Suprapubic skin (tissue), 4 donors: ENCODE data around the gene SPAG6. TPM values are rescaled to one million over a fixed set of nuclear protein-coding genes. Genes with fewer than 3 reads are reported as not detected.

ENCODE experiments used
- DNase-seq, 2 donors: peaks; one replicate each; pipeline ENCODE4 v3.0.0-alpha.2; 2019; ENCODE audit warnings: low spot score in 2 of 2
- H3K27ac ChIP-seq: fragments of 200-600 bp; sonication (generic); one replicate; pipeline ENCODE4 v1.5.1; 2019
- H3K27me3 ChIP-seq: fragments of 200-600 bp; sonication (generic); one replicate; pipeline ENCODE4 v1.5.1; 2019
- H3K36me3 ChIP-seq: fragments of 200-600 bp; sonication (generic); one replicate; pipeline ENCODE4 v1.5.1; 2019
- H3K4me1 ChIP-seq: fragments of 200-600 bp; sonication (generic); one replicate; pipeline ENCODE4 v1.5.1; 2019
- H3K4me3 ChIP-seq: fragments of 200-600 bp; sonication (generic); one replicate; pipeline ENCODE4 v1.5.1; 2019; ENCODE audit warnings: mild to moderate bottlenecking
- H3K9me3 ChIP-seq: fragments of 200-600 bp; sonication (generic); one replicate; pipeline ENCODE4 v1.5.1; 2019
- EP300 ChIP-seq: sonication (generic); formaldehyde crosslinking; IDR thresholded peaks from one replicate; pipeline ENCODE4 v1.6.1; 2017; ENCODE audit warnings: antibody characterized with exemption
- POLR2A ChIP-seq, 2 donors: fragments of 450-650 bp; IDR thresholded peaks; one replicate each; pipeline ENCODE4 v1.6.1; 2017; ENCODE audit warnings: antibody characterized with exemption in 2 of 2, mild to moderate bottlenecking in 2 of 2, moderate library complexity in 2 of 2
- POLR2AphosphoS5 ChIP-seq, 3 donors: sonication (generic); formaldehyde crosslinking; IDR thresholded peaks; one replicate each; pipeline ENCODE4 v1.6.1; 2017; ENCODE audit warnings: antibody characterized with exemption in 3 of 3
- WGBS: methylation state at CpG from one replicate; pipeline ENCODE4 v1.1.5; 2018; 5-methylcytosine and 5-hydroxymethylcytosine counted together
- total RNA-seq, 4 donors: library from RNA; depleted of rRNA; stranded (reverse); fragments of >200 nt; gene quantifications; one replicate each; pipeline ENCODE4 v1.1.0, GENCODE V29; 2016
- TF ChIP-seq, protein P1 (sequence below), 2 donors: fragments of 200-600 bp in 1 of 2; fragments of 450-650 bp in 1 of 2; sonication (generic) in 1 of 2; IDR thresholded peaks; one replicate each; pipeline ENCODE4 v1.5.1; 2016 to 2019; ENCODE audit warnings: antibody characterized with exemption in 2 of 2, mild to moderate bottlenecking in 1 of 2, moderate library complexity in 1 of 2

The SPAG6 gene
- total RNA-seq, 4 donors from 2014 or later = 0.34 to 1.1 (median 0.72) TPM; not detected in 1

DNA sequence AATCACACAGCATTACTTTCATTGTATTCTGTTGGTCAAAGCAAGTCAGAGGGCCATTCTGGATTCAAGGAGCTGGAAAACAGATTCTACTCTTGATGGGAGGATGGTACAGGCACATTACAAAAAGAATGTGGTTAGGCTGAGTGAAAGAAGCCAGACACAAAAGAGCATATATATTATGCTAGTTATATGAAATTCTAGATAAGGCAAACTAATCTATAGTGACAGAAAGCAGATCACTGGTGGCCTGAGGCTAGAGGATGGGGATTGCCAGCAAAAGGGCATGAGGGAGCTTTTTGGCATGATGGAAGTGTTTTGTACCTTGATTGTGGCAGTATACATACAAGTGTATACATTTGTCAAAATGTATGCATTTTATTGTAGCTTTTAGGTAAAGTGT lies 96.8 kb downstream of the SPAG6 start:
- Histone ChIP-seq H3K27ac (no peak overlapping the region), H3K27me3 (peaks cover 4% of the 10 kb centered on the region), H3K4me3 (no peak overlapping the region), H3K9me3 (no peaks in the 10 kb centered on the region), H3K36me3 (no peaks in the 10 kb centered on the region), H3K4me1 (peaks cover 12% of the 10 kb centered on the region)
- TF ChIP-seq, protein P1, sequence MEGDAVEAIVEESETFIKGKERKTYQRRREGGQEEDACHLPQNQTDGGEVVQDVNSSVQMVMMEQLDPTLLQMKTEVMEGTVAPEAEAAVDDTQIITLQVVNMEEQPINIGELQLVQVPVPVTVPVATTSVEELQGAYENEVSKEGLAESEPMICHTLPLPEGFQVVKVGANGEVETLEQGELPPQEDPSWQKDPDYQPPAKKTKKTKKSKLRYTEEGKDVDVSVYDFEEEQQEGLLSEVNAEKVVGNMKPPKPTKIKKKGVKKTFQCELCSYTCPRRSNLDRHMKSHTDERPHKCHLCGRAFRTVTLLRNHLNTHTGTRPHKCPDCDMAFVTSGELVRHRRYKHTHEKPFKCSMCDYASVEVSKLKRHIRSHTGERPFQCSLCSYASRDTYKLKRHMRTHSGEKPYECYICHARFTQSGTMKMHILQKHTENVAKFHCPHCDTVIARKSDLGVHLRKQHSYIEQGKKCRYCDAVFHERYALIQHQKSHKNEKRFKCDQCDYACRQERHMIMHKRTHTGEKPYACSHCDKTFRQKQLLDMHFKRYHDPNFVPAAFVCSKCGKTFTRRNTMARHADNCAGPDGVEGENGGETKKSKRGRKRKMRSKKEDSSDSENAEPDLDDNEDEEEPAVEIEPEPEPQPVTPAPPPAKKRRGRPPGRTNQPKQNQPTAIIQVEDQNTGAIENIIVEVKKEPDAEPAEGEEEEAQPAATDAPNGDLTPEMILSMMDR (IDR thresholded peaks at IDR 0.05) = no peak
- TF ChIP-seq EP300 (no peak), POLR2AphosphoS5 (IDR thresholded peaks at IDR 0.05) (no peak)
- DNase-seq = no peak

DNA sequence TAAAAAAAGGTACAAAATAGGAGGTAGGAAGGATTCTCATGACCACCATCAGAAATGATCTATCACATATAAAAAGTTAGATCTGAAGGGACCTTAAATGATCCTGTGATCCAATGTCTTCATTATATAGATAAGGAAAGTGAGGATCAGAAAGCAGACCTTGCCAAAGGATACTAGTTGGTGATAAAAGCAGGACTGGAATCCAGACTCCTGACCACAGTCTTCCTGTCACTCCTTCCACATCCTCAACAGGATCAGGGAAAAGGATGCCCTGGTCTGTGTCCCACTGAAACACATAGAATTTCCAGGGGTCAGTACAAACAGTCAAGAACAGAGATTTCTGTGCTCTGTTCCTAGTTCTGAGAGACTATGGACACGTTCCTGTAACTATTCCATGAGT lies 97.2 kb downstream of the SPAG6 start:
- Histone ChIP-seq H3K27ac (no peak overlapping the region), H3K27me3 (peaks cover 4% of the 10 kb centered on the region), H3K4me3 (no peak overlapping the region), H3K36me3 (no peaks in the 10 kb centered on the region), H3K4me1 (peaks cover 12% of the 10 kb centered on the region), H3K9me3 (no peaks in the 10 kb centered on the region)
- no peak for DNase-seq
- WGBS = 63% methylated on average over 1 of the region's 1 CpG
- TF ChIP-seq POLR2A (IDR thresholded peaks at IDR 0.05) = no peak
- TF ChIP-seq, protein P1 (IDR thresholded peaks at IDR 0.05) = no peak

DNA sequence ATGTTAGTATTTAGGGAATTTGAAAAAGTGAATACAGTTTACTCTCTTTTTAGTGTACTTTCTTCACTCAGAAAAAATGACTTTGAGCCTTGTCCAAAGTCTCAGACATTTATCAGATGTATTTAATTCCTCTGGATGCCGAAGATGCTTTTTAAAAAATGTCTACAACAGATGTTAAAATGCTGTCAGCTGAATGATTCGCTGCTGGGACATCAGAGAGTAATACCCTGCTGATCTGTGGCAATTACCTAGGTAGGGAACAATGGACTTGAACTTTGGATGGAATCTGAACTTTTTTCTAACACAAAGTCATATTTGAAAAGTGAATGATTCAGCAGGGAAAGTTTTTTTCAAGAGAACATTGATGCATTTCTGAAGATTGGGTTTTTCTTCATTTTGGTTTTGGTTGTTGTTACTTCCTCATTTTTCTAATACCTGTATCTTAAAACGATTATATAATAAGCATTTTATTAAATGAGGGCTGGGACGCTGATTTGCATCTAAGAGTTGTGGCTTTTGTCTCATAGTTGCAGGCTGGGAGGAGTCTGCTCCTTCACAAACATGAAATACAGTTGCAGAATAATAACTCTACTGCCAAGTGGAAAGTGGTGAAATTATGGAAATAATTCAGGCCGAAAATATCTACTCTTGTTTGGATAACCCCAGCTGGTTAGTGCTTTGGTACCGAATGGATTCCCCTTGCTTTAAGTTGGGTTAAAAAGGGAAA lies 98.0 kb downstream of the SPAG6 start:
- DNase-seq = no peak
- Histone ChIP-seq H3K36me3 (no peaks in the 10 kb centered on the region), H3K4me3 (no peak overlapping the region), H3K27me3 (peaks cover 4% of the 10 kb centered on the region), H3K9me3 (no peaks in the 10 kb centered on the region), H3K4me1 (peaks cover 5% of the 10 kb centered on the region), H3K27ac (no peak overlapping the region)
- WGBS = 60% methylated on average over 6 of the region's 6 CpGs
- TF ChIP-seq POLR2A (IDR thresholded peaks at IDR 0.05) (no peak), POLR2AphosphoS5 (IDR thresholded peaks at IDR 0.05) (no peak), EP300 (no peak)
- TF ChIP-seq, protein P1 (IDR thresholded peaks at IDR 0.05) = no peak

DNA sequence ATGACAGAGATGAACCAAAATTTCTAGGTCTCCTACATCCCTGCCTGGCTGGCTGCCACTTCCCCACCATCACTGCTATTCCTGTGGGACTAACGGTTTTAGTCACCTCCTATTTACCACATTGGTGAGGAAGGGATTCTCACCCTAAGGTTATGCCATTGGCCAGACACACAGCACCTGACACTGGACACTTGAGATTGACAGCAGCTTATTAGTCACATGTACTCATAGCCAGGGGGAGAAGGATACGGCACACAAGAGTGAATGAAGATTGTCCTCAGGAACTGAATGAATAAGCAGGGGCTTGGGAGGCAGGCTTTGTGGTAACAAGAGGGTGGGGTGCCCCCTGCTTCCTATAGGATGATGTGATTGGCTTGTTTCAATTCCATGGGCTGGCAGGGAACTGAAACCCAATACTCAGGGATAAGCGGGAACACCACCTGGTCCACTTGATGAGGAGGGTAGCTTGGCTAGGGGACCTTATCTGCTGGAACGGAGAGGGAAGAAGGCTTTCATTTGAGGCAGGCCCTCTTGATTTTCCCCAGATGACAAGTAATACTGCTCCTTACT lies 99.0 kb downstream of the SPAG6 start:
- DNase-seq = no peak
- Histone ChIP-seq H3K4me1 (no peaks in the 10 kb centered on the region), H3K9me3 (no peaks in the 10 kb centered on the region), H3K27me3 (peaks cover 4% of the 10 kb centered on the region), H3K4me3 (no peak overlapping the region), H3K27ac (no peak overlapping the region), H3K36me3 (no peaks in the 10 kb centered on the region)
- TF ChIP-seq EP300 (no peak), POLR2A (IDR thresholded peaks at IDR 0.05) (no peak), POLR2AphosphoS5 (IDR thresholded peaks at IDR 0.05) (no peak)
- TF ChIP-seq, protein P1 (IDR thresholded peaks at IDR 0.05) = no peak
- WGBS = 92% methylated on average over 4 of the region's 4 CpGs

DNA sequence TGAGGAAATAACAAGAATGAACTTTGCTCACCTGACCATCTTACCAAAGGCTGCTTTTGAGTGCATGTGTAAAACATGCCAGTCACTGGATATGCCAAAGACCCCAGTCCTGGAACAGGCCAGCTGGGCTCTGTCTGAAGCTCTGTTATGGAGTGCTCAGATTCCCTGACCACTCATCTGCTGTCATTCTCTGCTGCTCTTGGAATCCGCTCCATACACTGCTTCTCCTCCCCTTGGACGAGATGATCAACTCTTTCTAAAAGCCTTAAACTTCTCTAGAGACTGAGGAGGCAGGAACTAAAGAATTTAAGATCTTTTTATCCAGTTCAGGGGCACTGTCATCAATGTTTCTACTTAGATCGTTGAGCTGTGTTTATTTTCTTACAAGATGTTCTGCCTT lies 100.2 kb downstream of the SPAG6 start:
- DNase-seq = no peak
- Histone ChIP-seq H3K4me3 (no peak overlapping the region), H3K36me3 (no peaks in the 10 kb centered on the region), H3K27ac (no peak overlapping the region), H3K4me1 (no peaks in the 10 kb centered on the region), H3K27me3 (peaks cover 8% of the 10 kb centered on the region), H3K9me3 (no peaks in the 10 kb centered on the region)
- TF ChIP-seq POLR2A (IDR thresholded peaks at IDR 0.05) (no peak), POLR2AphosphoS5 (IDR thresholded peaks at IDR 0.05) (no peak), EP300 (no peak)
- TF ChIP-seq, protein P1 (IDR thresholded peaks at IDR 0.05) = no peak
- 68% methylated on average over 3 of the region's 3 CpGs for WGBS
